WTC11 (cell line): ENCODE measurements around the gene OSBP2. TPM values are rescaled to one million over a fixed set of nuclear protein-coding genes. Genes with fewer than 3 reads are reported as not detected.

ENCODE experiments used
- ATAC-seq: fragments of 200-7000 bp; cut with Tn5 transposase; 2 replicates; pipeline ENCODE4 v1.10.0; 2021; ENCODE audit warnings: mild to moderate bottlenecking, moderate library complexity
- CTCF ChIA-PET: fragments of 300-600 bp; sonication (Branson Sonifier 250); formaldehyde crosslinking; loops from one replicate; lab custom pipeline; 2021; ENCODE audit warnings: antibody characterized with exemption; lab: Charles Lee
- POLR2A ChIA-PET: fragments of 350-600 bp; sonication (Branson Sonifier 250); formaldehyde crosslinking; loops from one replicate; lab custom pipeline; 2021; ENCODE audit warnings: antibody characterized with exemption; lab: Charles Lee
- DNase-seq: peaks from one replicate; pipeline ENCODE4 v3.0.0; 2021; ENCODE audit warnings: low spot score
- H3K27ac Mint-ChIP-seq: 2 replicates; pipeline ENCODE4 v1.8.0; 2021; ENCODE audit warnings: mixed read lengths
- H3K27me3 Mint-ChIP-seq: 2 replicates; pipeline ENCODE4 v1.8.0; 2021; ENCODE audit warnings: low read depth, mild to moderate bottlenecking, moderate library complexity, mixed read lengths
- H3K36me3 Mint-ChIP-seq: 2 replicates; pipeline ENCODE4 v1.8.0; 2021; ENCODE audit warnings: mixed read lengths
- H3K4me1 Mint-ChIP-seq: 2 replicates; pipeline ENCODE4 v1.8.0; 2022; ENCODE audit warnings: mixed read lengths
- H3K4me3 Mint-ChIP-seq: 2 replicates; pipeline ENCODE4 v1.8.0; 2021; ENCODE audit warnings: mild to moderate bottlenecking, moderate library complexity, mixed read lengths
- H3K9me3 Mint-ChIP-seq: 2 replicates; pipeline ENCODE4 v1.8.0; 2021; ENCODE audit warnings: mixed read lengths
- AFF4 ChIP-seq: sonication (generic); formaldehyde crosslinking; IDR thresholded peaks from 2 replicates; pipeline ENCODE4 v1.8.1; 2023; ENCODE audit warnings: mild to moderate bottlenecking, missing genetic modification reagents, borderline replicate concordance
- ARID4B ChIP-seq: sonication (generic); formaldehyde crosslinking; IDR thresholded peaks from 2 replicates; pipeline ENCODE4 v1.8.0; 2023; ENCODE audit warnings: missing genetic modification reagents, mild to moderate bottlenecking, borderline replicate concordance
- CREM ChIP-seq: sonication (generic); formaldehyde crosslinking; IDR thresholded peaks from 2 replicates; pipeline ENCODE4 v1.8.1; 2022; ENCODE audit warnings: mild to moderate bottlenecking, missing genetic modification reagents, moderate library complexity
- EMX1 ChIP-seq: fragments of 250-450 bp; sonication (Bioruptor Pico); IDR thresholded peaks from 2 replicates; pipeline ENCODE4 v1.8.0; 2021; ENCODE audit warnings: mild to moderate bottlenecking
- ERG ChIP-seq: fragments of 250-450 bp; sonication (Bioruptor Pico); IDR thresholded peaks from 2 replicates; pipeline ENCODE4 v1.8.0; 2021; ENCODE audit warnings: mild to moderate bottlenecking
- FOXJ3 ChIP-seq: sonication (generic); formaldehyde crosslinking; IDR thresholded peaks from 2 replicates; pipeline ENCODE4 v1.9.0; 2021; ENCODE audit warnings: missing genetic modification reagents, mild to moderate bottlenecking, borderline replicate concordance
- FOXK1 ChIP-seq: sonication (generic); formaldehyde crosslinking; IDR thresholded peaks from 2 replicates; pipeline ENCODE4 v1.8.0; 2022; ENCODE audit warnings: mild to moderate bottlenecking, moderate library complexity, missing genetic modification reagents
- GTF2I ChIP-seq: fragments of 250-450 bp; sonication (Bioruptor Pico); conservative IDR thresholded peaks from 2 replicates; pipeline ENCODE4 v1.4.0; 2021; ENCODE audit warnings: mild to moderate bottlenecking
- IRF2 ChIP-seq: sonication (generic); formaldehyde crosslinking; IDR thresholded peaks from 2 replicates; pipeline ENCODE4 v1.8.0; 2022; ENCODE audit warnings: low read depth, missing genetic modification reagents, borderline replicate concordance
- MXD4 ChIP-seq: fragments of 250-450 bp; sonication (Bioruptor Pico); IDR thresholded peaks from 2 replicates; pipeline ENCODE4 v1.8.0; 2021; ENCODE audit warnings: mild to moderate bottlenecking, moderate library complexity, borderline replicate concordance
- MYBL2 ChIP-seq: sonication (generic); formaldehyde crosslinking; IDR thresholded peaks from 2 replicates; pipeline ENCODE4 v1.8.1; 2023; ENCODE audit warnings: mild to moderate bottlenecking, moderate library complexity, missing genetic modification reagents
- NFATC4 ChIP-seq: fragments of 250-450 bp; sonication (Bioruptor Pico); IDR thresholded peaks from 2 replicates; pipeline ENCODE4 v1.9.0; 2021; ENCODE audit warnings: mild to moderate bottlenecking
- NR1H2 ChIP-seq: sonication (generic); formaldehyde crosslinking; IDR thresholded peaks from 2 replicates; pipeline ENCODE4 v1.9.0; 2021; ENCODE audit warnings: mild to moderate bottlenecking, moderate library complexity, missing genetic modification reagents
- NR2C2 ChIP-seq: sonication (generic); formaldehyde crosslinking; IDR thresholded peaks from 2 replicates; pipeline ENCODE4 v1.8.0; 2022; ENCODE audit warnings: mild to moderate bottlenecking, missing genetic modification reagents
- OVOL2 ChIP-seq: fragments of 250-450 bp; sonication (Bioruptor Pico); IDR thresholded peaks from 2 replicates; pipeline ENCODE4 v1.9.0; 2021; ENCODE audit warnings: mild to moderate bottlenecking, borderline replicate concordance
- PRDM15 ChIP-seq: sonication (generic); formaldehyde crosslinking; IDR thresholded peaks from 2 replicates; pipeline ENCODE4 v1.8.0; 2022; ENCODE audit warnings: missing genetic modification reagents
- PRRX2 ChIP-seq: fragments of 250-450 bp; sonication (Bioruptor Pico); IDR thresholded peaks from 2 replicates; pipeline ENCODE4 v1.8.0; 2021; ENCODE audit warnings: mild to moderate bottlenecking
- SP1 ChIP-seq: sonication (generic); formaldehyde crosslinking; conservative IDR thresholded peaks from 2 replicates; pipeline ENCODE4 v1.8.1; 2022; ENCODE audit warnings: missing genetic modification reagents
- TEAD1 ChIP-seq: sonication (generic); formaldehyde crosslinking; IDR thresholded peaks from 2 replicates; pipeline ENCODE4 v1.8.0; 2022; ENCODE audit warnings: mild to moderate bottlenecking, missing genetic modification reagents
- USF2 ChIP-seq: sonication (generic); formaldehyde crosslinking; IDR thresholded peaks from 2 replicates; pipeline ENCODE4 v1.8.1; 2023; ENCODE audit warnings: mild to moderate bottlenecking, missing genetic modification reagents, moderate library complexity
- ZBTB21 ChIP-seq: sonication (generic); formaldehyde crosslinking; IDR thresholded peaks from 2 replicates; pipeline ENCODE4 v1.8.1; 2023; ENCODE audit warnings: mild to moderate bottlenecking, missing genetic modification reagents, borderline replicate concordance
- ZNF138 ChIP-seq: sonication (generic); formaldehyde crosslinking; conservative IDR thresholded peaks from 2 replicates; pipeline ENCODE4 v1.8.1; 2022; ENCODE audit warnings: mild to moderate bottlenecking, moderate library complexity, missing genetic modification reagents
- ZNF263 ChIP-seq: sonication (generic); formaldehyde crosslinking; IDR thresholded peaks from 2 replicates; pipeline ENCODE4 v1.8.1; 2022; ENCODE audit warnings: low read depth, mild to moderate bottlenecking, moderate library complexity, missing genetic modification reagents
- total RNA-seq: library from RNA; stranded (reverse); gene quantifications from 3 replicates; pipeline ENCODE4 v1.2.3, GENCODE V29; 2021
- TF ChIP-seq, protein P1 (sequence below): sonication (generic); formaldehyde crosslinking; IDR thresholded peaks from 2 replicates; pipeline ENCODE4 v1.8.1; 2022; ENCODE audit warnings: low read depth, missing genetic modification reagents, borderline replicate concordance

Gene OSBP2
- total RNA-seq, 1 experiment from 2014 or later, result 4.1 TPM

DNA sequence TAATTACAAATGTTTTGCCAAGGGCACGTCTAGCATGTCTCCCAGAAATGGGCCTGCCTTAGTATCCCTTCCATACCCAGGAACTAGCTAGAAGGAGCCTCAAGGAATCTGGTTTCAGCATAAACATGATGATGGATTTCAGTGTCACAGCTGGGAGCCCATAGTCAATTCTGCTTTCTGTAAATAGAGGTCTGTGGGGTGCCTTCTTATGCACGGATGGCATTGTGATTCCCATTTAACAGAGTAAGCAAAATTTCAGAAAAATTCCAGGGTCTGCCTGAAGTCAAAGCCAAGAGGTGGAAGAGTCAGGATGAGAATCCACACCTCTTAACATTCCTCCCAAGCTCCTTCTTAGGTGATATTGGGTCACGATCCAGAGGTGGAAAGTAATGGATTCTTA is 39.1 kb upstream of the OSBP2 start:
- peaks cover 5% of the 10 kb centered on the region; the same call in 1 of the 2 replicates for H3K36me3 Mint-ChIP-seq
- peaks cover 31% of the 10 kb centered on the region for H3K4me1 Mint-ChIP-seq
- ChIA-PET POLR2A (interaction anchor here (0.6 to 0.7 kb wide), 2 partner anchors 143 to 232 kb away, joined by 3 to 4 read pairs; no protein-coding TSS in a partner anchor), CTCF (interaction anchor here (0.6 to 1.9 kb wide), 7 partner anchors 11 to 246 kb away, joined by 3 to 17 read pairs (median 4); partner anchors contain the start of genes DUSP18 and SLC35E4)
- DNase-seq, result no peak
- H3K27ac Mint-ChIP-seq, result peak overlapping the region; percentile 52
- 0 out of 2 replicates have a peak, but pooled peaks cover 11% of the 10 kb centered on the region for H3K9me3 Mint-ChIP-seq
- peak; percentile 85 for ATAC-seq
- no peak overlapping the region for H3K4me3 Mint-ChIP-seq
- peaks cover 10% of the 10 kb centered on the region for H3K27me3 Mint-ChIP-seq
- TF ChIP-seq NR1H2 (CRISPR knock-in tag), result no peak
- TF ChIP-seq USF2, result no peak
- TF ChIP-seq NR2C2, result no peak
- TF ChIP-seq AFF4 (CRISPR knock-in tag), result no peak
- TF ChIP-seq NFATC4 (CRISPR knock-in tag), result no peak
- no peak for TF ChIP-seq SP1
- TF ChIP-seq FOXJ3 (CRISPR knock-in tag), result no peak
- no peak for TF ChIP-seq ARID4B
- no peak for TF ChIP-seq ZNF138 (CRISPR knock-in tag)
- no peak for TF ChIP-seq ZNF263 (CRISPR knock-in tag)
- TF ChIP-seq IRF2, result no peak
- no peak for TF ChIP-seq OVOL2
- peak; percentile 45; the same call in 1 of the 2 replicates for TF ChIP-seq FOXK1 (CRISPR knock-in tag)
- TF ChIP-seq PRDM15 (CRISPR knock-in tag), result peak; percentile 42; the same call in 1 of the 2 replicates
- TF ChIP-seq CREM (CRISPR knock-in tag), result no peak
- TF ChIP-seq, protein P1, sequence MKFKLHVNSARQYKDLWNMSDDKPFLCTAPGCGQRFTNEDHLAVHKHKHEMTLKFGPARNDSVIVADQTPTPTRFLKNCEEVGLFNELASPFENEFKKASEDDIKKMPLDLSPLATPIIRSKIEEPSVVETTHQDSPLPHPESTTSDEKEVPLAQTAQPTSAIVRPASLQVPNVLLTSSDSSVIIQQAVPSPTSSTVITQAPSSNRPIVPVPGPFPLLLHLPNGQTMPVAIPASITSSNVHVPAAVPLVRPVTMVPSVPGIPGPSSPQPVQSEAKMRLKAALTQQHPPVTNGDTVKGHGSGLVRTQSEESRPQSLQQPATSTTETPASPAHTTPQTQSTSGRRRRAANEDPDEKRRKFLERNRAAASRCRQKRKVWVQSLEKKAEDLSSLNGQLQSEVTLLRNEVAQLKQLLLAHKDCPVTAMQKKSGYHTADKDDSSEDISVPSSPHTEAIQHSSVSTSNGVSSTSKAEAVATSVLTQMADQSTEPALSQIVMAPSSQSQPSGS (CRISPR knock-in tag), result no peak
- TF ChIP-seq ZBTB21 (CRISPR knock-in tag), result no peak
- TF ChIP-seq ERG (CRISPR knock-in tag), result no peak
- no peak for TF ChIP-seq MYBL2 (CRISPR knock-in tag)
- TF ChIP-seq GTF2I (CRISPR knock-in tag), result no peak
- TF ChIP-seq MXD4 (CRISPR knock-in tag), result no peak
- no peak for TF ChIP-seq PRRX2 (CRISPR knock-in tag)
- TF ChIP-seq EMX1 (CRISPR knock-in tag), result no peak
- peak; percentile 89; the same call in 1 of the 2 replicates for TF ChIP-seq TEAD1 (CRISPR knock-in tag)
